GM12878 (cell line): ENCODE measurements around the gene TPD52L2. TPM values are rescaled to one million over a fixed set of nuclear protein-coding genes. Genes with fewer than 3 reads are reported as not detected.

Experiments
- E4F1 ChIP-seq: fragments of 450-650 bp; IDR thresholded peaks from 2 replicates; pipeline ENCODE4 v1.6.1; 2018; ENCODE audit warnings: borderline replicate concordance, mild to moderate bottlenecking; ENCODE audit not compliant: partially characterized antibody
- LARP7 ChIP-seq: fragments of 450-650 bp; IDR thresholded peaks from 2 replicates; pipeline ENCODE4 v1.6.1; 2017; ENCODE audit warnings: mild to moderate bottlenecking
- MTA2 ChIP-seq: fragments of 450-650 bp; IDR thresholded peaks from 2 replicates; pipeline ENCODE4 v1.6.1; 2016; ENCODE audit warnings: low read depth, mild to moderate bottlenecking, moderate library complexity
- MTA3 ChIP-seq: IDR thresholded peaks from 2 replicates; pipeline ENCODE4 v1.6.1; 2012; ENCODE audit warnings: low read length, inconsistent platforms, borderline replicate concordance
- NFIC ChIP-seq: IDR thresholded peaks from 2 replicates; pipeline ENCODE4 v1.6.1; 2012; ENCODE audit warnings: low read depth, mild to moderate bottlenecking, inconsistent platforms, low read length, moderate library complexity
- POLR2AphosphoS5 ChIP-seq: IDR thresholded peaks from 2 replicates; pipeline ENCODE4 v1.6.1; 2011; ENCODE audit warnings: mild to moderate bottlenecking, low read length, inconsistent platforms
- RUNX3 ChIP-seq: IDR thresholded peaks from 2 replicates; pipeline ENCODE4 v1.6.1; 2012; ENCODE audit warnings: low read length, inconsistent platforms
- TARDBP ChIP-seq: IDR thresholded peaks from 2 replicates; pipeline ENCODE4 v1.6.1; 2016; ENCODE audit warnings: borderline replicate concordance
- TBL1XR1 ChIP-seq: IDR thresholded peaks from 2 replicates; pipeline ENCODE4 v1.6.1; 2012; ENCODE audit warnings: low read depth, low read length, improper control_type of control experiment
- ZNF24 ChIP-seq: fragments of 450-650 bp; IDR thresholded peaks from 2 replicates; pipeline ENCODE4 v1.6.1; 2017; ENCODE audit warnings: antibody characterized with exemption, mild to moderate bottlenecking
- polyA plus RNA-seq, 11 experiments: library from polyadenylated mRNA; depleted of rRNA in 4 of 11; unstranded in 6 of 11; stranded (reverse) in 5 of 11; fragments of >200 nt; fragmentation: Nextera tagmentation in 4 of 11; fragmentation: Illumina TruSeq in 1 of 11; extraction: Ambion mirVana in 4 of 11; extraction: Trizol in 1 of 11; gene quantifications; 1 replicate in 1 of 11; 2 replicates in 10 of 11; pipeline versions ENCODE4 v1.2.1 to v1.2.3, GENCODE V29; 2011 to 2016; ENCODE audit warnings: inconsistent platforms in 2 of 11, missing spikeins in 2 of 11, low read depth in 1 of 11
- total RNA-seq, 4 experiments: library from RNA; depleted of rRNA in 3 of 4; stranded (reverse); fragments of >200 nt in 3 of 4; fragmentation: Illumina TruSeq in 1 of 4; extraction: Trizol in 1 of 4; gene quantifications; 2 replicates each; pipeline versions ENCODE4 v1.2.1 to v1.2.3, GENCODE V29; 2013 to 2021
- TF ChIP-seq, protein P1 (sequence below): fragments of 450-650 bp; formaldehyde crosslinking; IDR thresholded peaks from 2 replicates; pipeline ENCODE4 v1.4.0; 2020; ENCODE audit warnings: mild to moderate bottlenecking, moderate library complexity
- TF ChIP-seq, protein P2 (sequence below): IDR thresholded peaks from 2 replicates; pipeline ENCODE4 v1.6.1; 2012; ENCODE audit warnings: low read depth, low read length, improper control_type of control experiment

The TPD52L2 gene
- total and polyA plus RNA-seq, 10 of the 15 experiments (the other 5 are each of a cell fraction or from before 2014, with no cell fraction given), result 1.6 to 71.0 (median 46.3) TPM

- TF ChIP-seq, protein P1, sequence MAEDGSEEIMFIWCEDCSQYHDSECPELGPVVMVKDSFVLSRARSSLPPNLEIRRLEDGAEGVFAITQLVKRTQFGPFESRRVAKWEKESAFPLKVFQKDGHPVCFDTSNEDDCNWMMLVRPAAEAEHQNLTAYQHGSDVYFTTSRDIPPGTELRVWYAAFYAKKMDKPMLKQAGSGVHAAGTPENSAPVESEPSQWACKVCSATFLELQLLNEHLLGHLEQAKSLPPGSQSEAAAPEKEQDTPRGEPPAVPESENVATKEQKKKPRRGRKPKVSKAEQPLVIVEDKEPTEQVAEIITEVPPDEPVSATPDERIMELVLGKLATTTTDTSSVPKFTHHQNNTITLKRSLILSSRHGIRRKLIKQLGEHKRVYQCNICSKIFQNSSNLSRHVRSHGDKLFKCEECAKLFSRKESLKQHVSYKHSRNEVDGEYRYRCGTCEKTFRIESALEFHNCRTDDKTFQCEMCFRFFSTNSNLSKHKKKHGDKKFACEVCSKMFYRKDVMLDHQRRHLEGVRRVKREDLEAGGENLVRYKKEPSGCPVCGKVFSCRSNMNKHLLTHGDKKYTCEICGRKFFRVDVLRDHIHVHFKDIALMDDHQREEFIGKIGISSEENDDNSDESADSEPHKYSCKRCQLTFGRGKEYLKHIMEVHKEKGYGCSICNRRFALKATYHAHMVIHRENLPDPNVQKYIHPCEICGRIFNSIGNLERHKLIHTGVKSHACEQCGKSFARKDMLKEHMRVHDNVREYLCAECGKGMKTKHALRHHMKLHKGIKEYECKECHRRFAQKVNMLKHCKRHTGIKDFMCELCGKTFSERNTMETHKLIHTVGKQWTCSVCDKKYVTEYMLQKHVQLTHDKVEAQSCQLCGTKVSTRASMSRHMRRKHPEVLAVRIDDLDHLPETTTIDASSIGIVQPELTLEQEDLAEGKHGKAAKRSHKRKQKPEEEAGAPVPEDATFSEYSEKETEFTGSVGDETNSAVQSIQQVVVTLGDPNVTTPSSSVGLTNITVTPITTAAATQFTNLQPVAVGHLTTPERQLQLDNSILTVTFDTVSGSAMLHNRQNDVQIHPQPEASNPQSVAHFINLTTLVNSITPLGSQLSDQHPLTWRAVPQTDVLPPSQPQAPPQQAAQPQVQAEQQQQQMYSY, result no peak
- TF ChIP-seq, protein P2, sequence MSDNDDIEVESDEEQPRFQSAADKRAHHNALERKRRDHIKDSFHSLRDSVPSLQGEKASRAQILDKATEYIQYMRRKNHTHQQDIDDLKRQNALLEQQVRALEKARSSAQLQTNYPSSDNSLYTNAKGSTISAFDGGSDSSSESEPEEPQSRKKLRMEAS, result peak; percentile 36; the same call in 1 of the 2 replicates
- TF ChIP-seq RUNX3, result peak; percentile 95
- peak; percentile 64; the same call in 1 of the 2 replicates for TF ChIP-seq TARDBP
- 0 out of 2 replicates have a peak, but pooled peaks have one; percentile 27 for TF ChIP-seq POLR2AphosphoS5
- peak; percentile 89 for TF ChIP-seq LARP7
- TF ChIP-seq ZNF24, result 0 out of 2 replicates have a peak, but pooled peaks have one; percentile 25
- peak; percentile 70; the same call in 1 of the 2 replicates for TF ChIP-seq MTA3
- peak; percentile 95 for TF ChIP-seq TBL1XR1
- peak; percentile 52 for TF ChIP-seq E4F1
- TF ChIP-seq NFIC, result peak; percentile 84
- TF ChIP-seq MTA2, result peak; percentile 96
Observed at GRCh38 chr20:63850689-63851547, 14.2 kb upstream of the TPD52L2 start (continued).
